Immature natural killer cell (primary cell): Measurements from ENCODE around the gene KCTD14. TPM values are rescaled to one million over a fixed set of nuclear protein-coding genes. Genes with fewer than 3 reads are reported as not detected.
"Not testable (repeated sequence)": the region's sequence is repeated elsewhere in the genome, so short reads cannot be mapped to it uniquely, and the experiment has no call there.

ENCODE experiments used
- DNase-seq, 3 donors: peaks; one replicate each; pipeline ENCODE4 v3.0.0; 2022; ENCODE audit warnings: mixed read lengths in 1 of 3
- H3K27ac Mint-ChIP-seq, 6 donors: one replicate each; pipeline ENCODE4 v1.8.0; 2020; ENCODE audit warnings: mixed read lengths in 6 of 6, mild to moderate bottlenecking in 5 of 6, inconsistent platforms in 4 of 6, moderate library complexity in 3 of 6
- H3K27me3 Mint-ChIP-seq, 3 donors: one replicate each; pipeline ENCODE4 v1.8.0; 2020 to 2021; ENCODE audit warnings: low read depth in 3 of 3, mild to moderate bottlenecking in 3 of 3, mixed read lengths in 3 of 3, moderate library complexity in 3 of 3, inconsistent platforms in 1 of 3
- H3K36me3 Mint-ChIP-seq, 3 donors: one replicate each; pipeline ENCODE4 v1.8.0; 2020; ENCODE audit warnings: mixed read lengths in 3 of 3, inconsistent platforms in 2 of 3, mild to moderate bottlenecking in 2 of 3
- H3K4me1 Mint-ChIP-seq, 2 donors: one replicate each; pipeline ENCODE4 v1.8.0; 2020; ENCODE audit warnings: inconsistent platforms in 2 of 2, mild to moderate bottlenecking in 2 of 2, mixed read lengths in 2 of 2, moderate library complexity in 1 of 2
- H3K4me3 Mint-ChIP-seq, 5 donors: one replicate each; pipeline ENCODE4 v1.8.0; 2020; ENCODE audit warnings: mild to moderate bottlenecking in 5 of 5, mixed read lengths in 5 of 5, inconsistent platforms in 3 of 5, moderate library complexity in 3 of 5
- H3K9me3 Mint-ChIP-seq, 6 donors: one replicate each; pipeline ENCODE4 v1.8.0; 2020; ENCODE audit warnings: mild to moderate bottlenecking in 6 of 6, mixed read lengths in 6 of 6, inconsistent platforms in 4 of 6, moderate library complexity in 3 of 6
- polyA plus RNA-seq, 3 donors: library from polyadenylated mRNA; unstranded; fragments of 300-500 nt; fragmentation: Illumina TruSeq; gene quantifications; one replicate each; pipeline ENCODE4 v1.2.3, GENCODE V29; 2021

Gene KCTD14
- polyA plus RNA-seq, 3 donors from 2014 or later = 0.82 TPM; not detected in 2

DNA sequence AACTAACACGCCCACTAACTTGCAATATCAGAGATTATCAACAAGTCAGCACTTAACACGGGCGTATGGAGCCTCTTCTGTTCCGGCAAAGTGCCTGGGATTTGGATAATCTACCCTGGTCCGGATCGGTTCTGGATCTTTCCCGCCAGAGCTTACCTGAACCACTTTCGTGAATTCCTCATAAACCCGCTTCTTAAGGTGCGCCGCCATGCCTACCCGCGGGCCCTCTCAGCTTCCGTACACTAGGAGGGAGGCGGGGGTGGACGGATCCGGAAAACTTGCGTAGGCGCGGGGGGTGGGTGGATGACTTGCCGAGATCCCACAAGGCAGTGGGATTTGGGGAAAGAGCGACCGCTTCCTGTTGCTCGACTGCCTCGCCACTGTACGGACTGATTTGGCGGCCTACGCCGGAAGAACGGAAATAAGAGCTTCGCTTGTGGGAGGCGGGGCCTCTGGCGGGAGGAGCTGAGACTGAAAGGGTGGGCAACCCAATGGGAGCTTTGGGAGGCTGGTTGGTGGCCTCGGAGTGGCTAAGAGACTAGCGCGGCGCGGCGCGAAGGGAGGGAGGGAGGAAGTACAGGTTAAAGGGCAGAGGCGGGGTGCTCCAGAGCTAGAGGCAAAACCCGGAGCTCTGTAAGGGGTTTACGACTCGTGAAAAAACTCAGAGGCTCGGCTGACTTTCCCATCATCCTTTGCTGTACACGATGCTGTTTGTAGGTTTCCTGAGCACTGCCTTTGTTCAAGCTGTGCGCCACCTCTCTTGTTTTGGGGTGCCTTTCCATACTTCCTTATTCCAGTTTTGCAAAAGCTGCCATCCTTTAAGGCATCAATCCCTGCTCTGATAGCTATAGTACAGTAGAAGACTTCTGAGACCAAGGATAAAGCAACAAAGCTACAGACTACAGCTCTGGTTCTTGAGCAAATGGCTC is 28.4 kb downstream of the KCTD14 start, which contains the start of gene INTS4:
TSS of gene INTS4 (minus strand) at position 235 of the 929 bp plus-strand sequence. CDS start at position 210, 25 bp downstream.
- Mint-ChIP-seq H3K27ac (peak within 1 kb of the TSS; percentile 96 to 99 (median 98)), H3K36me3 (peaks cover 0 to 4% (median 4%) of the 10 kb centered on the region in 3 donors), H3K9me3 (no peaks in the 10 kb centered on the region), H3K4me1 (peaks cover 24 to 40% of the 10 kb centered on the region in 2 donors), H3K4me3 (peak within 1 kb of the TSS; percentile 94 to 99 (median 98)), H3K27me3 (peaks cover 2 to 8% (median 5%) of the 10 kb centered on the region in 3 donors)
- peak; percentile 95 to 97 (median 96) for DNase-seq

DNA sequence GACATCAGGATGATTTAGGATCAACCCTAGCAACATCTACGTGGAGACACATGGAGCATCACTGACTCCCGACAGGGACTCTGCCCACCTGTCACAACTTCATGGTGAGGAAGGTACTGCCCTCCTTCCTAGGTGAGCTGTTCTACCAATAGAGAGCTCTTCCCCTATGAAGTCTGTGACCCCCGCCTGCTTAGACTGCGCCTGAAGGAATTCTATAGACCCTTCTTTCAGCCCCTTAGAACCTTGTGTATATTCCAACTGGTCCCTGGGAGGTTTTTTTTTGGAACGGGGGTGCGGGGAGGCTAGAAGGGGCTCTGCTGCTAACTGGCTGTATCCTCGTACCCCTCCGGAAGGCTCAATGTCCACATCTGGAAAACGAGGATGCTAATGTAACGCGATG is 29.2 kb downstream of the KCTD14 start:
- Mint-ChIP-seq H3K27ac (peak overlapping the region; percentile 96 to 99 (median 98)), H3K27me3 (peaks cover 2 to 8% (median 5%) of the 10 kb centered on the region in 3 donors), H3K9me3 (no peaks in the 10 kb centered on the region), H3K4me3 (peak overlapping the region; percentile 94 to 99 (median 98)), H3K36me3 (peaks cover 0 to 4% (median 4%) of the 10 kb centered on the region in 3 donors), H3K4me1 (peaks cover 24 to 40% of the 10 kb centered on the region in 2 donors)
- DNase-seq = peak in 1 of 3 donors; percentile 2

DNA sequence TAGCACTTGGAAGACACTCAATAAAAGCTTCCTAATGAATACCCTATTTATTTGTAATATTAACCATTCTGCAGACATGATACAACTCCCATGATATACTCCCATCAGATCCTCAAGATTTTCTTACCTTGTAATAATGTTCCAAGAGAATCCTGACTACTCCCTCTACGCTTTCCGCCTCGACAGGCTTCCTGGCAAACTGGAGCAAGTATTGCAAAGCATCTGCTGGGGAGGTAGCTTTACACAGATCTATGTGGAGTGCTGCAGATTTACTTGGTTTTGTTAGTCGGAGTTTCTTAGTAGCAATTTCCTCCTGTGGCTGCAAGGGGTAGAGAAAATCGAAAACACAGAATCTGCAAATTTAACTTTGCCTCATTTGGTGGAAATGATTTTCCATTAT is 32.1 kb downstream of the KCTD14 start:
- H3K36me3 Mint-ChIP-seq = peaks cover 18 to 23% (median 21%) of the 10 kb centered on the region in 3 donors
- DNase-seq = no peak
- H3K4me3 Mint-ChIP-seq = no peak overlapping the region
- H3K27me3 Mint-ChIP-seq = peaks cover 2 to 8% (median 5%) of the 10 kb centered on the region in 3 donors
- H3K27ac Mint-ChIP-seq = peak overlapping the region in 1 of 6 donors; percentile 10
- peaks cover 33 to 55% of the 10 kb centered on the region in 2 donors for H3K4me1 Mint-ChIP-seq
- H3K9me3 Mint-ChIP-seq = no peaks in the 10 kb centered on the region

DNA sequence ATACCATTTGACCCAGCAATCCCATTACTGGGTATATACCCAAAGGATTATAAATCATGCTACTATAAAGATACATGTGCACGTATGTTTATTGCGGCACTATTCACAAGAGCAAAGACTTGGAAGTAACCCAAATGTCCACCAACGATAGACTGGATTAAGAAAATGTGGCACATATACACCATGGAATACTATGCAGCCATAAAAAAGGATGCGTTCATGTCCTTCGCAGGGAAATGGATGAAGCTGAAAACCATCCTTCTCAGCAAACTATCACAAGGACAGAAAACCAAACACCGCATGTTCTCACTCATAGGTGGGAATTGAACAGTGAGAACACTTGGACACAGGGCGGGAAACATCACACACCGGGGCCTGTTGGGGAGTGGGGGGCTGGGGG is 36.6 kb downstream of the KCTD14 start:
- not testable (repeated sequence) for H3K27me3 Mint-ChIP-seq, H3K9me3 Mint-ChIP-seq, DNase-seq, H3K4me3 Mint-ChIP-seq
- H3K36me3 Mint-ChIP-seq = peaks cover 41 to 56% (median 43%) of the 10 kb centered on the region in 3 donors
- peak overlapping the region in 1 of 6 donors; percentile 39 for H3K27ac Mint-ChIP-seq
- peaks cover 20 to 49% of the 10 kb centered on the region in 2 donors for H3K4me1 Mint-ChIP-seq

DNA sequence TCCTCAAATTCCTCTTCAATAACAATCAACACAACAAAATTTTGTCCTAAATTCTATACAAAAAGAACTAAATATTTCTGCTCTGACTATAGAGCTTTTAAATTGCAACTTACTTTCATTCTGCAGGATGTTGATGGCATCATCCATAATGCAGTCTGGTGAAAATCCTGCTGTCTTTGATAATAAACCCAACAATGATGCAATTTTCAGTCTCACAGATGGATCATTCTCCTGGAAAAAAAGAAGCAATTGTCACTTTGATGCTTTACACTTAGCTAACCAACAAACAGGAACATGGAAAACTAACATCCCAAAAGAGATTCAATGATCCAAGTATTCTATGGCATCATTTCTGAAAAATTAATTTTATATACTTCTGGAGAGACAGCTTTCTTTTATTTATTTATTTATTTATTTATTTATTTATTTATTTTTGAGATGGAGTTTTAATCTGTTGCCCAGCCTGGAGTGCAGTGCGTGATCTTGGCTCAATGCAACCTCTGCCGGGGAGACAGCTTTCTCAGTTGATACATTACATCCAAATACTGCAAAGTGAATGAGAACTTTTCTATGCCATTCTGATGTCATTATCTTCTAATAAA is 41.6 kb downstream of the KCTD14 start:
- H3K27me3 Mint-ChIP-seq = peaks cover 0 to 2% (median 0%) of the 10 kb centered on the region in 3 donors
- H3K4me1 Mint-ChIP-seq = peaks cover 12 to 29% of the 10 kb centered on the region in 2 donors
- no peaks in the 10 kb centered on the region for H3K9me3 Mint-ChIP-seq
- H3K4me3 Mint-ChIP-seq = no peak overlapping the region
- no peak for DNase-seq
- H3K36me3 Mint-ChIP-seq = peaks cover 37 to 54% (median 41%) of the 10 kb centered on the region in 3 donors
- no peak overlapping the region for H3K27ac Mint-ChIP-seq

DNA sequence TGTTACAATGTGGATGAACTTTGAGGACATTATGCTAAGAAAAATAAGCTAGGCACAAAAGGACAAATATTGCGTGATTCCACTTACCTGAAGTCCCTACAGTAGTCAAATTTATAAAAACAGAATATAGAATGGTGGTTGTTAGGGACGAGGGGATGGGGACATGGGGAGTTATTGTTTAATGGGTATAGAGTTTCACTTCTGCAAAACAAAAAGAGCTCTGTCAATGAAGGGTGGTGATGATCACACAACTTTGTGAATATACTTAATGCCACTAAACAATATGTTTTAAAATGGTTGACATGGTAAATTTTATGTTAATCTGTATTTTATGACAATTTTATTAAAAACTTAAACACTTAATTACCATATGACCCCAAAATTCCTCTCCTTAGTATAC is 54.7 kb downstream of the KCTD14 start:
- Mint-ChIP-seq H3K27me3 (peaks cover 0 to 2% (median 0%) of the 10 kb centered on the region in 3 donors), H3K4me1 (no peaks in the 10 kb centered on the region), H3K4me3 (no peak overlapping the region), H3K9me3 (no peaks in the 10 kb centered on the region), H3K36me3 (peaks cover 9 to 23% (median 19%) of the 10 kb centered on the region in 3 donors), H3K27ac (no peak overlapping the region)
- DNase-seq = no peak

DNA sequence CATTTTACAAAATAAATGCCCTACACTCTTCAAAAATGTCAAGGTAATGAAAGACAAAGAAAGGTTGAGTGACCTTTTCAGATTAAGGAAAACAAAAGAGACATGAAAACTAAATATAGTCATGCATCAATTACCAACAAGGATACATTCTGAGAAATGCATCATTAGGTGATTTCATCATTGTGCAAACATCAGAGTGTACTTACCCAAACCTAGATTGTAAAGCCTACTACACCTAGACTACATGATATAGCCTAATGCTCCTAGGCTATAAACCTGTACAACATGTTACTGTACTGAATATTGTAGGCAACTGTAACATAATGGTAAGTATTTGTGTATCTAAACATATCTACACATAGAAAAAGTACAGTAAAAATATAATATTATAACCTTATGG is 55.3 kb downstream of the KCTD14 start:
- no peak for DNase-seq
- H3K27me3 Mint-ChIP-seq = peaks cover 0 to 2% (median 0%) of the 10 kb centered on the region in 3 donors
- H3K36me3 Mint-ChIP-seq = peaks cover 9 to 17% (median 17%) of the 10 kb centered on the region in 3 donors
- H3K9me3 Mint-ChIP-seq = no peaks in the 10 kb centered on the region
- H3K27ac Mint-ChIP-seq = no peak overlapping the region
- H3K4me3 Mint-ChIP-seq = no peak overlapping the region
- no peaks in the 10 kb centered on the region for H3K4me1 Mint-ChIP-seq

DNA sequence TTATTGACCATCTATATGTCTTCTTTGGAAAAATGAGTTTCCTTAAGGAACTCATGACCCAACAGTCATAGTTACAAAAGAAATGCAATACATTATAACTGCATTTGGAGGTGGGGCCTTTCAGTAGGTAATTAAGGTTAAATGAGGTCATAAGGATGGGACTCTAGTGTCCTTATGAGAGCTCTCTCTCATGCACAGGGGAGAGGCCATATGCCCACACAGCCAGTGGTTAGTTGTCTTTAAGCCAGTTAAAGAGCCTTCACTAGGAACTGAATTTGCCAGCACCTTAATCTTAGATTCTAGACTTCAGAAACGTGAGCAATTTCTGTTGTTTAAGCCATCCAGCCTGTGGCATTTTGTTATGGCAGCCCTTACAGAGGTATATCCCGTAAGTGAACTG is 56.0 kb downstream of the KCTD14 start:
- no peaks in the 10 kb centered on the region for H3K27me3 Mint-ChIP-seq
- peaks cover 9 to 14% (median 14%) of the 10 kb centered on the region in 3 donors for H3K36me3 Mint-ChIP-seq
- H3K27ac Mint-ChIP-seq = no peak overlapping the region
- no peaks in the 10 kb centered on the region for H3K9me3 Mint-ChIP-seq
- DNase-seq = no peak
- H3K4me1 Mint-ChIP-seq = no peaks in the 10 kb centered on the region
- no peak overlapping the region for H3K4me3 Mint-ChIP-seq

DNA sequence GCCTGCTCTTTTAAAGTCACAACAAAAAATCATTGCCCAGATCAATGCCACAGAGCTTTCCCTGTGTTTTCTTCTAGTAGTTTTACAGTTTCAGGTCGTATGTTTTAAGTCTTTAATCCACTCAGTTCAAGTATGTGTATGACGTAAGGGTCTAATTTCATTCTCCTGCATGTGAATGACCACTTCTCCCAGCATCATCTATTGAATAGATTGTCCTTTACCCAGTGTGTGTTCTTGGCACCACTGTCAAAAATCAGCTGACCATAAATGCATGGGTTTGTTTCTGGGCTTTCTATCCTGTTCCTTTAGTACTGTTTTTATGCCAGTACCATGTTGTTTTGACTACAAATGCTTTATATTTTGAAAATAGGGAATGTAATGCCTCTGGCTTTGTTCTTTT is 56.7 kb downstream of the KCTD14 start:
- Mint-ChIP-seq H3K36me3 (peaks cover 8 to 19% (median 9%) of the 10 kb centered on the region in 3 donors), H3K4me1 (no peaks in the 10 kb centered on the region), H3K4me3 (no peak overlapping the region), H3K9me3 (no peaks in the 10 kb centered on the region), H3K27me3 (no peaks in the 10 kb centered on the region), H3K27ac (no peak overlapping the region)
- no peak for DNase-seq

Other genes starting within 250 kb of the KCTD14 start
- gene RSF1, start 202.6 kb downstream of the KCTD14 start, polyA plus RNA-seq = 10 to 100 TPM; 16.4 to 50.2 (median 37.0) TPM
- gene AAMDC, start 202.1 kb downstream of the KCTD14 start, polyA plus RNA-seq = 10 to 100 TPM; 14.8 to 23.7 (median 18.1) TPM
- 10 to 100 TPM; 27.1 to 57.8 (median 42.4) TPM for gene INTS4, start 28.6 kb downstream of the KCTD14 start, polyA plus RNA-seq
- gene THRSP, start 40.6 kb upstream of the KCTD14 start, polyA plus RNA-seq = under 1 TPM in 1 of 3 donors, not detected in 2; 0.18 TPM
- gene NDUFC2, start 56.6 kb upstream of the KCTD14 start, polyA plus RNA-seq = 100 to 1,000 TPM; 172 to 320 (median 243) TPM
- gene ALG8, start 116.3 kb upstream of the KCTD14 start, polyA plus RNA-seq = 10 to 100 TPM; 38.7 to 55.3 (median 40.0) TPM
- gene KCTD21, start 165.3 kb upstream of the KCTD14 start, polyA plus RNA-seq = 1 to 10 TPM in 1 of 3 donors, under 1 TPM in 1, not detected in 1; 0.44 to 1.1 TPM
- gene USP35, start 165.6 kb upstream of the KCTD14 start, polyA plus RNA-seq = under 1 TPM in 2 of 3 donors, not detected in 1; 0.20 to 0.27 TPM